PC-3 (cell line): ENCODE results near the gene HPSE2.

ENCODE experiments used
- CTCF ChIP-seq: fragments of 300-600 bp; sonication (generic); conservative IDR thresholded peaks from 2 replicates; pipeline ENCODE4 v1.5.1; 2017; ENCODE audit warnings: antibody characterized with exemption, low read depth, mild to moderate bottlenecking, low read length
- EZH2 ChIP-seq: fragments of 300-600 bp; sonication (generic); IDR thresholded peaks from one replicate; pipeline ENCODE4 v1.6.1; 2017; ENCODE audit warnings: antibody characterized with exemption, mild to moderate bottlenecking, low read length; ENCODE audit not compliant: unreplicated experiment
- EZH2phosphoT487 ChIP-seq: fragments of 300-600 bp; sonication (generic); IDR thresholded peaks from 2 replicates; pipeline ENCODE4 v1.6.1; 2018; ENCODE audit warnings: mild to moderate bottlenecking, antibody characterized with exemption, low read length, borderline replicate concordance

- TF ChIP-seq EZH2 (no peak), CTCF (no peak), EZH2phosphoT487 (no peak)
Measured at GRCh38 chr10:98478430-98479222, 757.0 kb downstream of the HPSE2 start.
